B cell (primary cell): ENCODE measurements around the gene MMP24.

ENCODE experiments used
- CTCF ChIP-seq: fragments of 200-600 bp; IDR thresholded peaks from one replicate; pipeline ENCODE4 v1.8.0; 2022; ENCODE audit warnings: antibody characterized with exemption, mild to moderate bottlenecking
- EZH2 ChIP-seq: IDR thresholded peaks from 2 replicates; pipeline ENCODE4 v1.6.1; 2012; ENCODE audit warnings: borderline replicate concordance, low read depth, mild to moderate bottlenecking, moderate library complexity, low read length; ENCODE audit not compliant: insufficient read depth, poor library complexity, severe bottlenecking

- TF ChIP-seq CTCF, result no peak
- no peak for TF ChIP-seq EZH2
Measured at GRCh38 chr20:35319871-35320197, 93.3 kb downstream of the MMP24 start.
